NCI-H146 (cell line): ENCODE data around the gene RNU1-1.
"Not testable (repeated sequence)": the region's sequence is repeated elsewhere in the genome, so short reads cannot be mapped to it uniquely, and the experiment has no call there.

ENCODE experiments used
- DNase-seq: peaks from one replicate; lab custom pipeline; 2025; lab: John Stamatoyannopoulos, UW

The RNU1-1 gene

GRCh38 chr1:16521679-16522078 is 7.6 kb upstream of the RNU1-1 start:
- not testable (repeated sequence) for DNase-seq

GRCh38 chr1:16521288-16521583 is 7.2 kb upstream of the RNU1-1 start:
- DNase-seq: no peak

GRCh38 chr1:16520435-16521287 is 6.6 kb upstream of the RNU1-1 start:
- not testable (repeated sequence) for DNase-seq

GRCh38 chr1:16519255-16519951 is 5.3 kb upstream of the RNU1-1 start:
- not testable (repeated sequence) for DNase-seq

GRCh38 chr1:16518913-16519254 is 4.8 kb upstream of the RNU1-1 start:
- DNase-seq: not testable (repeated sequence)

- not testable (repeated sequence) for DNase-seq
Observed at GRCh38 chr1:16516694-16517410, 2.8 kb upstream of the RNU1-1 start.

- DNase-seq: peak; percentile 86
Observed at GRCh38 chr1:16513412-16514106, 526 bp downstream of the RNU1-1 start.

- DNase-seq: not testable (repeated sequence)
Observed at GRCh38 chr1:16512624-16513411, 1.3 kb downstream of the RNU1-1 start.

- DNase-seq: not testable (repeated sequence)
Observed at GRCh38 chr1:16511926-16512325, 2.2 kb downstream of the RNU1-1 start.

GRCh38 chr1:16508861-16509445 is 5.1 kb downstream of the RNU1-1 start:
- not testable (repeated sequence) for DNase-seq

- DNase-seq: not testable (repeated sequence)
Observed at GRCh38 chr1:16506364-16507136, 7.5 kb downstream of the RNU1-1 start.

GRCh38 chr1:16505870-16506269 is 8.2 kb downstream of the RNU1-1 start:
- not testable (repeated sequence) for DNase-seq

GRCh38 chr1:16503494-16503893 is 10.6 kb downstream of the RNU1-1 start:
- DNase-seq: no peak

- DNase-seq: not testable (repeated sequence)
Observed at GRCh38 chr1:16501446-16501845, 12.6 kb downstream of the RNU1-1 start.

- not testable (repeated sequence) for DNase-seq
Observed at GRCh38 chr1:16500975-16501374, 13.1 kb downstream of the RNU1-1 start.

GRCh38 chr1:16500466-16500865 is 13.6 kb downstream of the RNU1-1 start:
- DNase-seq: not testable (repeated sequence)

- peak; percentile 87 for DNase-seq
Observed at GRCh38 chr1:16498573-16499413, 15.3 kb downstream of the RNU1-1 start.

- DNase-seq: not testable (repeated sequence)
Observed at GRCh38 chr1:16498047-16498446, 16.0 kb downstream of the RNU1-1 start.

- peak; percentile 2 for DNase-seq
Observed at GRCh38 chr1:16497474-16497904, 16.6 kb downstream of the RNU1-1 start.
